Nephron (organoid): ENCODE data around the gene PRICKLE2.

Source experiments
- H3K27ac Mint-ChIP-seq, 3 experiments: 2 replicates each; pipeline ENCODE4 v1.8.0; 2020; ENCODE audit warnings: mixed read lengths in 3 of 3, mild to moderate bottlenecking in 2 of 3, moderate library complexity in 1 of 3
- H3K27me3 Mint-ChIP-seq: 2 replicates; pipeline ENCODE4 v1.8.0; 2021; ENCODE audit warnings: low read depth, mild to moderate bottlenecking, moderate library complexity, mixed read lengths
- H3K36me3 Mint-ChIP-seq: 2 replicates; pipeline ENCODE4 v1.8.0; 2020; ENCODE audit warnings: low read depth, mixed read lengths
- H3K4me1 Mint-ChIP-seq: 2 replicates; pipeline ENCODE4 v1.8.0; 2020; ENCODE audit warnings: mixed read lengths
- H3K4me3 Mint-ChIP-seq, 3 experiments: 2 replicates each; pipeline ENCODE4 v1.8.0; 2020; ENCODE audit warnings: mild to moderate bottlenecking in 3 of 3, mixed read lengths in 3 of 3, moderate library complexity in 2 of 3
- H3K9me3 Mint-ChIP-seq: 2 replicates; pipeline ENCODE4 v1.8.0; 2020; ENCODE audit warnings: mixed read lengths
- CTCF ChIP-seq, 3 experiments: fragments of 200-600 bp; sonication (generic); IDR thresholded peaks; one replicate each; pipeline ENCODE4 v1.5.0; 2021; ENCODE audit warnings: antibody characterized with exemption in 3 of 3; ENCODE audit not compliant: unreplicated experiment in 3 of 3

Gene PRICKLE2

DNA sequence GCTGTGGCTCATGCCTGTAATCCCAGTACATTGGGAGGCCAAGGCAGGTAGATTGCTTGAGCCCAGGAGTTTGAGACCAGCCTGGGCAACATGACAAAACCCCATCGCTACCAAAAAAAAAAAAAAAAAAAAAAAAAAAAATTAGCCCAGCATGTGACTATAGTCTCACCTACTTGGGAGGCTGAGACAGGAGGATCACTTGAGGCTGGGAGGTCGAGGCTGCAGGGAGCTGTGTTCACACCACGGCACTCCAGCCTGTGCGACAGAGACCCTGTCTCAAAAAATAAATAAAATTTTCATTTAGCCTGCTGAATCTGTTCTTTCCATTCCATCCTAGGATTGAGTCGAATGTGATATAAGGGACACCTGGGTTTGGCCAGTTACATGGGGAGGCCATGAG lies 14.6 kb upstream of the PRICKLE2 start:
- peaks cover 50% of the 10 kb centered on the region for H3K4me1 Mint-ChIP-seq
- H3K9me3 Mint-ChIP-seq = peaks cover 10% of the 10 kb centered on the region
- no peaks in the 10 kb centered on the region for H3K27me3 Mint-ChIP-seq
- peaks cover 37% of the 10 kb centered on the region for H3K36me3 Mint-ChIP-seq
- TF ChIP-seq CTCF (IDR thresholded peaks at IDR 0.05; ENCODE audit: unreplicated experiment in 3 of 3) = no peak
- H3K27ac Mint-ChIP-seq = peak overlapping the region in 1 of 3 experiments; percentile 87
- no peak overlapping the region for H3K4me3 Mint-ChIP-seq

GRCh38 chr3:64238971-64239667 lies 13.9 kb upstream of the PRICKLE2 start:
- Mint-ChIP-seq H3K36me3 (peaks cover 40% of the 10 kb centered on the region), H3K27ac (peak overlapping the region; percentile 83 to 94 (median 89)), H3K4me3 (peak overlapping the region; percentile 8 to 18 (median 8)), H3K27me3 (no peaks in the 10 kb centered on the region), H3K9me3 (peaks cover 10% of the 10 kb centered on the region), H3K4me1 (peaks cover 47% of the 10 kb centered on the region)
- TF ChIP-seq CTCF (IDR thresholded peaks at IDR 0.05; ENCODE audit: unreplicated experiment in 3 of 3) = no peak

GRCh38 chr3:64237083-64237482 lies 11.8 kb upstream of the PRICKLE2 start:
- H3K36me3 Mint-ChIP-seq = peaks cover 44% of the 10 kb centered on the region
- H3K27me3 Mint-ChIP-seq = no peaks in the 10 kb centered on the region
- peaks cover 10% of the 10 kb centered on the region for H3K9me3 Mint-ChIP-seq
- H3K4me1 Mint-ChIP-seq = peaks cover 40% of the 10 kb centered on the region
- no peak overlapping the region for H3K4me3 Mint-ChIP-seq
- peak overlapping the region in 1 of 3 experiments; percentile 71 for H3K27ac Mint-ChIP-seq
- TF ChIP-seq CTCF (IDR thresholded peaks at IDR 0.05; ENCODE audit: unreplicated experiment in 3 of 3) = no peak

DNA sequence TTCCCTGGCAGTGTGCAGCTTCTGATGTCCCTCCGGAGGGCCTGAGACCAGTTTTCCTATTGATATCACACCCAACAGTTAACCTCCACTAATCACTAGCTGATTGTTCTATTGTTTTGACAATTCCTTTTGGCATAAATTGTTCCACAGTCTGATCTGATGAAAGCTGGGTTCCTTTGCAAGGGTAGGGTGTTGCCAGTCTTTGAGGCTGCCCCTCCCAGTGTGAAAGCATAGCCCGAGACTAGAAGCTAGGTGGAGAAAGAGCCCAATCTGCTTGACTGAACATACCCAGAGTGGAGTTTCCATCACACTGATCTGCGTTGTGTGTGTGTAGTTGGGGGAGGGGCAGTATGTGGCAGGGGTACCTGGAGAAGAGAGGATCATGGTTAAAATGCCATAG lies 10.3 kb upstream of the PRICKLE2 start:
- TF ChIP-seq CTCF (IDR thresholded peaks at IDR 0.05; ENCODE audit: unreplicated experiment in 3 of 3) = no peak
- no peaks in the 10 kb centered on the region for H3K27me3 Mint-ChIP-seq
- no peak overlapping the region for H3K4me3 Mint-ChIP-seq
- peaks cover 10% of the 10 kb centered on the region for H3K9me3 Mint-ChIP-seq
- H3K36me3 Mint-ChIP-seq = peaks cover 40% of the 10 kb centered on the region
- H3K27ac Mint-ChIP-seq = no peak overlapping the region
- peaks cover 27% of the 10 kb centered on the region for H3K4me1 Mint-ChIP-seq

DNA sequence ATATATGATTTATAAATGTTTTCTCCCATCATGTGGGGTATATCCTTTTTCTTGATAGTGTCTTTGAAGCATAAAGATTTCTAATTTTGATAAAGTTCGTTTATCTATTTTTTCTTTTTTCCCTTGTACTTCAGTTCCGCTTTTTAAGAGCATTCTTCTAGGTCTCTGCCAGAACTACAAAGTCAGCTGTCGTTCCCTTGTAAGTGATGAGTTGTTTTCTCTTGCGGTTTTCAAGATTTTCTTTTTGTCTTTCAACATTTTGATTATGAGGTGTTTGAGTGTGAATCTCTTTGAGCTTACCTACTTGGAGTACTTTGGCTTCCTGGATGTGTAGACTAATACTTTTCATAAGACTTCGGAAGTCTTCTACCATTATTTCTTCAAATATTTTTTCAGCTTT lies 9.3 kb upstream of the PRICKLE2 start:
- H3K36me3 Mint-ChIP-seq = peaks cover 40% of the 10 kb centered on the region

More for the DNA sequence above, 9.3 kb upstream of the PRICKLE2 start:
- TF ChIP-seq CTCF (IDR thresholded peaks at IDR 0.05; ENCODE audit: unreplicated experiment in 3 of 3) = no peak
- no peak overlapping the region for H3K4me3 Mint-ChIP-seq
- H3K9me3 Mint-ChIP-seq = peaks cover 10% of the 10 kb centered on the region
- H3K4me1 Mint-ChIP-seq = peaks cover 24% of the 10 kb centered on the region
- no peaks in the 10 kb centered on the region for H3K27me3 Mint-ChIP-seq
- no peak overlapping the region for H3K27ac Mint-ChIP-seq
